Measurements from ENCODE around the gene DDR2.

- TF ChIP-seq CTCF (IDR thresholded peaks at IDR 0.05) (no peak), POLR2AphosphoS5 (IDR thresholded peaks at IDR 0.05) (no peak), POLR2A (IDR thresholded peaks at IDR 0.05) (no peak)
Observed at GRCh38 chr1:162756523-162756922, 124.3 kb downstream of the DDR2 start.
